GM18861 (cell line): ENCODE measurements around the gene CARHSP1.
"Not testable (repeated sequence)": the region's sequence is repeated elsewhere in the genome, so short reads cannot be mapped to it uniquely, and the experiment has no call there.

Source experiments
- ATAC-seq: cut with Tn5 transposase; IDR thresholded peaks from one replicate; pipeline ENCODE4 v1.9.1; 2021; ENCODE audit not compliant: unreplicated experiment

Gene CARHSP1

DNA sequence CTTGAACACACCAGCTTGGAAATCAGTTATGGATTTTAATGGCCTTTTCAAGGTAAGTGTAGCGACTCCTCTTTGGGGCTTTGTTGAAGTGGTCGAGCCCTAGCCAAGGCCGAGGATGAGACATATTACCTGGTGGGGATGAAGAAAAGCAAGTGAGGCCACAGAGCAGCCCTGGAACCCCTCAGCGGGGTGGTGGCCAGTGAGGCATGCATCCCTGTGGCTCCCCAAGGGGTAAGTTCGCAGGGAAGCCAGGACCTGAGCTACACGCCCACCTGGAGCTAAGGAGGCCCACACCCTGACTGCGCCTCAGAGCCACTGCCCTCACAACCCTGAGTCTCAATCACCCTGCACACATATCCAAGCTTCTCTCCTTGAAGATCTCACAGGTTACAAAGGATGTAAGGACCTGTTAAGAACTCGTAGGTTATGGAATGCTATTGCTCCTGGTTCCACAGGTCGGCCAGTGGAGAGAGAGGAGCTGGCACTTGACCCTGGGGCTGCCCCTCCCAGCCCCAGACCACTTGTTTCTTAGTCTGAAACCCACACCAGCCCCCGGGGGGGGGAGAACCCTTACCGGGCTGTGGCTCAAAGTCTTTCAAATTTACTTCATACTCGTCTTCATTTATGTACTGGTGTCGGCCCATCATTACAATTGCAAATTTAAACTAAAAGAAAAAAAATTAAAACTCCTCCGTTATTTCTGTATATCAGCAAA lies 25.3 kb upstream of the CARHSP1 start:
- ATAC-seq = no peak

- no peak for ATAC-seq
These were observed 24.6 kb upstream of the CARHSP1 start for GRCh38 chr16:8893426-8893825.

DNA sequence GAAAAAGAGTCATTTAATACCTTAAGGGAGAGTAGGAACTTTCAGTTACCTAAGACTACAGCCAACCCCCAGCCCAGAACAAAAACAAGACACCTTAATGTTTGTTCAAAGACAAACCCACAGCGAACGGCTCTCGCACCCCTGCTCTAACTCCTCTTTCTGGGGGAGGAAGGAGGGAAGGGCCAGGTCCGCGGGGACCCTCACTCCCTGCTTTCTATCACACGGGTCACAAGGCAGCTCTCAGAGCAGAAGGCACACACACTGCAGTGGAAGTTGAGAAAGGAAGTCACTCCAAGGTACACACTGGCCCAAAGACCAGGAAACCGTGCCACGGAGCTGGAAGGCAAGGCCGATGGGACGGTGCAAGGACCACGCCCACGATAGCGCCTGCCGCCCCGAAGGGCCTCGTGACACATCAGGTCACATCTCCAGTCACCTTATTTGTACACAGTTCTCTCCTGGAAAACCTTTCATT lies 23.3 kb upstream of the CARHSP1 start:
- peak; percentile 27 for ATAC-seq

- no peak for ATAC-seq
These were observed 21.7 kb upstream of the CARHSP1 start for GRCh38 chr16:8890549-8890921.

DNA sequence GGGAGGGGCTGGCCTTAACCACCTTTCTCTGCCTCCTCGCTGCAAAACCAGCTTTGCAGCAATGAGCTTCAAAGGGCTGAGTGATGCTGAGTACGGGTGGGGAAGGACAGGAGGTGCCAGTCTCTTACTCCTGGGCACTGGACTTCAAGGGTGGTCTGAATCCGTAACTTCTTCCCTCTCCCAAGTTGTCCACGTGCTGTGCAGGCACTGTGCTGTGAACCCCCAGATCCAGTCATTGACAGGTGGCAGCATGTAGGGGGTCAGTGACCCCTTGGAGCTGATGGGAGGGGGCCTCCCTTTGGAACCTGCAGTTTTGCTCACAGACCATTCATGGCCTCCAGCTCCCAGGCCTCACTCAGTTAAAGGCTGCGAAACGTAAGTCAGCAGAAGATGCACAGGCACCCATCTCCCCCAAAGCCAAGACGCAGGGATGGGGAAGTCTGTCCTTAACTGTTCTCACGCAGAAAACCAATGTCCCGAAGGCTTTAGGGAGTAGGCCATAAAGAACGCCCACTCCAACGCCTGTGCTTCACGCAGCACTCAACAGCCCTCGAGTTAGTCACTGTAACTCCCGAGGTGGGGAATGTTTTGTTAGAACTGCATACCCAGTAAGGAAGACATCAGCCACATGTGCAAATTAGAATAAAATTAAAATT lies 21.2 kb upstream of the CARHSP1 start:
- ATAC-seq = no peak

- no peak for ATAC-seq
These were observed 20.4 kb upstream of the CARHSP1 start for GRCh38 chr16:8888951-8889892.

- ATAC-seq = no peak
These were observed 19.2 kb upstream of the CARHSP1 start for GRCh38 chr16:8887952-8888560.

DNA sequence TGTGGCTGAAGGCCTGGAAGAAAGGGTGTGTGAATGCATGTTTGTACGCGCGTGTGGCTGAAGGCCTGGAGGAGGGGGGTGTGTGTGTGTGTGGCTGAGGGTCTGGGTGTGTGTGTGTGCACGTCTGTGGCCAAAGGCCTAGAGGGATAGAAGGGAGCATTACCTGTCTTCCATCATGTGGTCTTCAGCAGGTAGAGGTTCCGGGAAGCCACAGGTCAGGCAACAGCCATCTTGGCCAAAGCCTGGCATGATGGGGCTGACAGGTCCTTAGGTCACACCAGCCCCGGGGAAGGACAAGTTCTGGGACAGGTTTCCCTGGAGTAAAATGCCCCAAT lies 18.6 kb upstream of the CARHSP1 start:
- no peak for ATAC-seq

- no peak for ATAC-seq
These were observed 18.0 kb upstream of the CARHSP1 start for GRCh38 chr16:8886593-8887430.

DNA sequence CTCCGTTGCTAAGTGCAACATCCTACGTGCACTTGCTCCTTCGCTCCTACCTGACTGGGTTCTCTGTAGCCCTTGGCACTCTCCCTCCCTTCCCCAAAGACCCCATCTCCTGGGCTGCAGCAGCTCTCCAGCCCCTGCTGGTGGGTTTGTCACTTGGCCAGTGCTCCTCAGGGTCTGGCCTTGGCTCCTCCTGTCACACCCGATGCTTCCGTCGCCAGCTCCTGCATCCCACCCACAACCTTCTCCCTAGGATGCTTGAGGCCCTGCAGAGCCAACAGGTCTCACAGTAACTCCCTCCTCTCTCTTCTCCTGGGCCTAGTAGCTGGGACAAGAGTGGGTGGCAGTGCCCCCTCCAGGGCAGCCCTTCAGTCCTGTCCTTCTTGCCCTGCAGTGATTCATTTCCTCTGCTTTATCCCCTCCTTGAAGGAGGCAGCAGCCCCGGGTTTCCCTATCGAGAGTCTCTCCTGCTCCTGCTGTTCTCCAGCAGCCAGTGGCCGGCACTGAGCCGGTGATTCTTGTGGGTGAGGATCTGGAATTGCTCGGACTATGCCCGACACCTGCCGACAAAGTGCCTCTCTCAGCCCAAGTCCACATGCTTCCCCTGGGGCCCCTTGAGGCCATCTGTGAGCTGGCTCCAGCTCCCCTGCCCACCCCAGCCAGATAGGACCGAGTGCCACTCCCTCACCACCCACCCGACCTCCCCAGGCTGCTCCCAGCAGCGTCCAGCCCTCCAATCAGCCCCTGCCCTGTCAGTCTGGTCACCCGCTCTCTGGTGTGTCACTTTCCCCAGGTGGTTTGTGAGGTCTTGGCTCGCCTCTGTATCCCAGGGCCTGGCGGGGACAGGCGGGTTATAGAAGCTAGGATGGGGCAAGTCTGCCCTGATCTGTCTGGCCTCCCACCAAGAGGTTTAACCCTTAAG lies 17.1 kb upstream of the CARHSP1 start:
- no peak for ATAC-seq

DNA sequence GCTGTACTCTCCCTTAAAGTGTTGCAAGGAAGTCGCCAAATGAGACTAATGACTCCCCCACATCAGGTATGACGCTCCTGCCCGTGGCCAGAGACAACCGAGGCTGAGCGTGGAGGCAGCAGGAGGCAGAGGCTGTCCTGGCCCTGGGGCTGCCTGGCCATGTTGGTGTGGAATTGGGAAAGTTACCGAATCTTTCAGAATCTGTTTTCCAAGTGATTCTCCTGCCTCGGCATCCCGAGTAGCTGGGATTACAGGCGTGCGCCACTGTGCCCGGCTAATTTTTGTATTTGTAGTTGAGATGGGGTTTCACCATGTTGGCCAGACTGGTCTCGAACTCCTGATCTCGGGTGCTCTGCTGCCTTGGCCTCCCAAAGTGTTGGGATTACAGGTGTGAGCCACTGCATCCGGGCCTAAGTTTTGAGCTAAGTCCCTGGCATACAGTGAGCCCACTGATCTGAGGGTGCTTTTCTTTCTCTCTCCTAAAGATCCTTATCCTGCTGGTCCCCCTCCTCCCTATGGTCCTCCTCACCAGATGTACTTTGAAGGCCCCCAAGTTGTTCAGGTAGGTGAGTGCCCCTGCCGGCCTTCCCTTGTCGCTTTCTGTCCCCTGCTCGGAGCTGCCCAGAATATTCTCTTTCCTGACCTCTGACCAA lies 14.0 kb upstream of the CARHSP1 start:
- no peak for ATAC-seq

DNA sequence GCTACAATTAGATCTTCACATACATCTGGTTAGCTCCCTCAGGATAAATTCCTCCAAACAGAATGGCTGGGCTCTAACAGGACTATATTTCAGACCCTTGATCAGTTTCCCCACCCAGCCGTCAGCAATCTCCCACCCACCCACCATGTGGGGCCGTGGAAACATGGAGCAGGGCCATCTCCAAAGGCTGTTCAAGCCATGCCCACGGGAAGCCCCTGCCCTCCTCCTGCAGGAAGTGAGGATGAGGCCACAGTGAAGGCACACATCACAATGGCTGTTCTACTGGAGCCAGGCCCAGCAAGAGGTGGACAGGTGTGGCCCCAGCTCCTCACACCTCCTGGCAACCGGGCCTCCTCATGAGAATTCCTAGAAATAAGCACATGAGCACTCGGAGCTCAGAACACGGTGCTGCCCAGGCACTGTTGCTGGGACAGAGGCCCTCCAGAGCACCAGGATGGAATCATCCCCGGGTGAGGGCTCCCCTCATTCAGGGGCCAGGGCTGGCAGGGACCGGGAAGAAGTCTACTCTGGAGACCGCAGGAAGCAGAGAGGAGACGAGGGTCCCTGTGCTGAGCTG lies 13.3 kb upstream of the CARHSP1 start, which contains the start of gene LITAFD:
TSS of gene LITAFD (plus strand) at position 311 of the 577 bp plus-strand sequence. CDS start 2,005 bp downstream, outside the sequence.
- ATAC-seq = no peak

- no peak for ATAC-seq
These were observed 12.2 kb upstream of the CARHSP1 start for GRCh38 chr16:8880839-8881510.

GRCh38 chr16:8878523-8878911 lies 9.7 kb upstream of the CARHSP1 start:
- no peak for ATAC-seq

GRCh38 chr16:8877894-8878522 lies 9.2 kb upstream of the CARHSP1 start:
- no peak for ATAC-seq

GRCh38 chr16:8875317-8875716 lies 6.5 kb upstream of the CARHSP1 start:
- not testable (repeated sequence) for ATAC-seq

GRCh38 chr16:8874388-8874787 lies 5.6 kb upstream of the CARHSP1 start:
- ATAC-seq = no peak
